22Rv1 (cell line): ENCODE results near the gene FHIT.

Experiments
- H3K27ac ChIP-seq: fragments of 450-650 bp; 2 replicates; pipeline ENCODE4 v1.5.1; 2017
- ZFX ChIP-seq: fragments of 450-650 bp; IDR thresholded peaks from 2 replicates; pipeline ENCODE4 v1.6.1; 2017; ENCODE audit warnings: antibody characterized with exemption, borderline replicate concordance
- TF ChIP-seq, protein P1 (sequence below): fragments of 450-650 bp; IDR thresholded peaks from 2 replicates; pipeline ENCODE4 v1.5.1; 2017; ENCODE audit warnings: mild to moderate bottlenecking

FHIT gene

DNA sequence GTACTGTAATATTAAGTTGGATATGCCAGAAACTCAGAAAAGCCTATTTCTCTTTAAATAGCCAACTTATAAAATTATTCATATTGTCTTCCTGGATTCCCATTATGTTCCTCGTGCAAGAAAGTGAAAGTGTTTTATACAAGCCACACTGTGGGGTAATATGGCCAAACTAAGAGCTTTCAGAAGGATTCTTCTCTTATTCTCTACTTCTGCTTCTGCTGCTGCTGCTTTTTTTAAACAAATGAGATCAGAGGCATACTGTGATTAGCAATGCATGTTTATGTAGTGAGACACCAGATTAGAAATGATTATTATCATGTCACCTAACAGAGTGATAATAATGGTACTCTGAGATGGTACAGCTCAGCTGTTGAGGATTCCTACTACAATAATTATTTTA is 1174.9 kb downstream of the FHIT start:
- H3K27ac ChIP-seq = no peak overlapping the region
- no peak for TF ChIP-seq ZFX
- TF ChIP-seq, protein P1, sequence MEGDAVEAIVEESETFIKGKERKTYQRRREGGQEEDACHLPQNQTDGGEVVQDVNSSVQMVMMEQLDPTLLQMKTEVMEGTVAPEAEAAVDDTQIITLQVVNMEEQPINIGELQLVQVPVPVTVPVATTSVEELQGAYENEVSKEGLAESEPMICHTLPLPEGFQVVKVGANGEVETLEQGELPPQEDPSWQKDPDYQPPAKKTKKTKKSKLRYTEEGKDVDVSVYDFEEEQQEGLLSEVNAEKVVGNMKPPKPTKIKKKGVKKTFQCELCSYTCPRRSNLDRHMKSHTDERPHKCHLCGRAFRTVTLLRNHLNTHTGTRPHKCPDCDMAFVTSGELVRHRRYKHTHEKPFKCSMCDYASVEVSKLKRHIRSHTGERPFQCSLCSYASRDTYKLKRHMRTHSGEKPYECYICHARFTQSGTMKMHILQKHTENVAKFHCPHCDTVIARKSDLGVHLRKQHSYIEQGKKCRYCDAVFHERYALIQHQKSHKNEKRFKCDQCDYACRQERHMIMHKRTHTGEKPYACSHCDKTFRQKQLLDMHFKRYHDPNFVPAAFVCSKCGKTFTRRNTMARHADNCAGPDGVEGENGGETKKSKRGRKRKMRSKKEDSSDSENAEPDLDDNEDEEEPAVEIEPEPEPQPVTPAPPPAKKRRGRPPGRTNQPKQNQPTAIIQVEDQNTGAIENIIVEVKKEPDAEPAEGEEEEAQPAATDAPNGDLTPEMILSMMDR = no peak

DNA sequence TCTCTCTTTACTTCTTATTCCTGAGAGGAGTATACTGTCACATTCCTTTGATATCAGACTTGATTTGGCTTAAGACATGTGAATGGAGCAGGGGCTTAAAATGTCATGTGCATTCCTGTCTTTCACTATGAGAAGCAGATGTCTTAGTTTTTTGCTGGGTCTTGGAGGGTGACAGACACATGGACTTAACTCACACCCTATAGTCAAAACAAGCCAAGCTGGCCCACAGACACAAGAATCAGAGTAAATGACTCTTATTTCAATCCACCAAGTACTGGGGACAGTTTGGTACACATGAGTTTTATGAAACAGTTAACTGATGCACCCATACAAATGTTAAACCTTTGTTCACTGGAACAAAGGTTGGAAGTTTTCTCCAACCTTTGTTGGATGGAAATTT is 1177.3 kb downstream of the FHIT start:
- no peak overlapping the region for H3K27ac ChIP-seq
- TF ChIP-seq ZFX = no peak
- TF ChIP-seq, protein P1 = no peak

- no peak overlapping the region for H3K27ac ChIP-seq
- TF ChIP-seq, protein P1 = no peak
- TF ChIP-seq ZFX = no peak
These were observed 1178.0 kb downstream of the FHIT start for GRCh38 chr3:60073228-60073627.

DNA sequence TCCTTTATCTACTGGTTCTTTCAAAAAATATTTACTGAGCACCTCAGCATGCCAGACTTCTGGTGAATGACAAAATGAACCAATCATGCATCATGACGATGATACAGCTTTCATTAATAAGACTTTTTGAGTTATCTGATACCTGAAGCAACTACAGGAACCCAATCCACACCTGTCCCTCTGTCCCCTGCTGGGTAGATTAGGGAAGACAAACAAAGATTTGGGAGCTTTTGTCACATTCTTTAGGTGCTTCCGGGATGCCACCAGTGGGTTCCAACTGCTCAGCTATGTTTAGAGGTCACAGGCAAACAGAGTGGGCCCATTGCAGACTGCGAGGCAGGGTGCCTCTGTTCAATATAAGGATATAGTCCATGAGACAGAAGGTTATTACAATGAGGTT is 1180.9 kb downstream of the FHIT start:
- no peak overlapping the region for H3K27ac ChIP-seq
- TF ChIP-seq, protein P1 = no peak
- TF ChIP-seq ZFX = no peak

DNA sequence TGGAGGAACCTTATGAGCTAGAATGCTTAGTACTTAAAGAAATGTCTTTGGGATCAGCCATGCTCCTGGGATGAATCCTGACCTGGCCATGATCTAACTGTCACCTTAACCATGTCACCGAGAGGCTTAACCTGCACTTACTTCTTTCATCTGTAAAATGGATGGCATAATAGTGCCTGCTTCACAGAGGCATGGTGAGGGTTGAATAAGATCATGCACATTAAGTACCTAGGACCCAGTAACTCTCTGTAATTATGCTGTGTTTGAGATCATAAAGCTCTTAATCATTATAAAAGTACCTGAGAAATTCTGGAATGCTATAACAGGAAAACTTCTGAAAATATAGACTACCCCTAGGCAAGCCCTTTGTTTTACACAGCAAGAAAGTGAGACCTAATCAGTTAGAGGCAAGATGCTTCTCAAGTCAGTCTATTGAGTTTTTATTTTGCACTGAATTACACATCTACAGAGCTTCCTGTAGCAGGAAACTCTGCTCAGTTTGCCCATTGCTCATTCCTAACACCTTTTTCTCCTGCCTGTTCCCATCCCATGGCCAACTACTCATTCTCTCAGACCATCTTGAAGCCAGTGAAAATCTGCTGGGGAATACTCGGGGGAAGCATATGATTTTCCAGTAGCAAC is 1185.9 kb downstream of the FHIT start:
- H3K27ac ChIP-seq = no peak overlapping the region
- no peak for TF ChIP-seq ZFX

- H3K27ac ChIP-seq = no peak overlapping the region
- no peak for TF ChIP-seq ZFX
- TF ChIP-seq, protein P1 = no peak
These were observed 1186.8 kb downstream of the FHIT start for GRCh38 chr3:60064210-60065178.

- TF ChIP-seq, protein P1 = no peak
- no peak for TF ChIP-seq ZFX
- no peak overlapping the region for H3K27ac ChIP-seq
These were observed 1194.8 kb downstream of the FHIT start for GRCh38 chr3:60056404-60056803.
